Heart left ventricle (tissue), 16 donors: Measurements from ENCODE around the gene AQP6. TPM values are rescaled to one million over a fixed set of nuclear protein-coding genes. Genes with fewer than 3 reads are reported as not detected.

Source experiments
- ATAC-seq, 4 donors: fragments of 200-7000 bp; cut with Tn5 transposase; one replicate each; pipeline ENCODE4 v1.9.1; 2020 to 2022; ENCODE audit warnings: moderate library complexity in 4 of 4, mild to moderate bottlenecking in 3 of 4, moderate number of reproducible peaks in 1 of 4
- DNase-seq, 5 donors: peaks; one replicate each; pipeline ENCODE4 v3.0.0-alpha.2; 2020
- H3K27ac ChIP-seq, 12 donors: fragments of 200-600 bp; sonication (generic) in 4 of 12; one replicate each; pipeline versions ENCODE4 v1.5.0 to v1.8.0; 2016 to 2022; ENCODE audit warnings: mild to moderate bottlenecking in 2 of 12
- H3K27me3 ChIP-seq, 9 donors: fragments of 200-600 bp; sonication (generic) in 2 of 9; one replicate each; pipeline versions ENCODE4 v1.5.1 to v1.8.0; 2016 to 2022; ENCODE audit warnings: mild to moderate bottlenecking in 3 of 9
- H3K36me3 ChIP-seq, 9 donors: fragments of 200-600 bp; sonication (generic) in 2 of 9; one replicate each; pipeline versions ENCODE4 v1.5.0 to v1.8.0; 2018 to 2022; ENCODE audit warnings: mild to moderate bottlenecking in 2 of 9
- H3K4me1 ChIP-seq, 12 donors: fragments of 200-600 bp; sonication (generic) in 4 of 12; one replicate each; pipeline versions ENCODE4 v1.5.0 to v1.8.0; 2016 to 2022; ENCODE audit warnings: mild to moderate bottlenecking in 3 of 12
- H3K4me3 ChIP-seq, 12 donors: fragments of 200-600 bp; sonication (generic) in 4 of 12; one replicate each; pipeline versions ENCODE4 v1.5.0 to v1.8.0; 2017 to 2022; ENCODE audit warnings: mild to moderate bottlenecking in 9 of 12, moderate library complexity in 4 of 12
- H3K9me3 ChIP-seq, 12 donors: fragments of 200-600 bp; sonication (generic) in 4 of 12; one replicate each; pipeline versions ENCODE4 v1.5.0 to v1.8.0; 2016 to 2022; ENCODE audit warnings: mild to moderate bottlenecking in 1 of 12
- POLR2A ChIP-seq, 2 donors: fragments of 450-650 bp; IDR thresholded peaks; one replicate each; pipeline ENCODE4 v1.6.1; 2017; ENCODE audit warnings: antibody characterized with exemption in 2 of 2, mild to moderate bottlenecking in 2 of 2, moderate library complexity in 2 of 2
- WGBS, 4 donors: extraction: QIAGEN DNeasy Blood & Tissue Kit in 2 of 4; methylation state at CpG; one replicate each; pipeline versions ENCODE4 v1.1.5 to v1.1.7; 2013 to 2018; 5-methylcytosine and 5-hydroxymethylcytosine counted together
- intact Hi-C, 10 donors: fragments of 100-400 bp; cut with DNase I; formaldehyde crosslinking; loops; one replicate each; pipeline versions ENCODE4 v1.11.1 to v1.14.2; 2022
- polyA plus RNA-seq, 2 donors: library from polyadenylated mRNA; stranded (reverse); fragments of 200-250 nt; gene quantifications; one replicate each; pipeline ENCODE4 v1.2.3, GENCODE V29; 2013
- total RNA-seq, 9 donors: library from RNA; depleted of rRNA in 2 of 9; stranded (reverse); fragments of >200 nt in 2 of 9; fragmentation: NEBNext Ultra II Directional in 3 of 9; extraction: Animal tissue kit (Norgen Biotek cat#: 25700) in 3 of 9; gene quantifications; one replicate each; pipeline versions ENCODE4 v1.1.0 to v1.2.4, GENCODE V29; 2016 to 2023
- TF ChIP-seq, protein P1 (sequence below), 12 donors: fragments of 200-600 bp; sonication (generic) in 4 of 12; IDR thresholded peaks; one replicate each; pipeline versions ENCODE4 v1.5.0 to v1.8.0; 2018 to 2022; ENCODE audit warnings: antibody characterized with exemption in 12 of 12, mild to moderate bottlenecking in 5 of 12
- donor health status: ischemic (EF 13 %, LVEDD 7.1; RV severe dilation, severe dysfunction).
- donor health status: healthy with polysubstance abuse.
- donor health status: DM: no; HTN: yes; CAD: no.
- donor health status: DM: no; HTN: no; CAD: no.
- donor health status: ischemic (EF 25% LVEDD 6.9; RV normal size, moderate dysfunction).
- donor health status: ischemic (EF 25% LVEDD 5.7; RV mildly dilated, moderate dysfunction).
- donor health status: healthy.
- donor health status: DM: yes; HTN: yes; CAD: no.
- donor health status: ischemic (EF 35%, LVEDD 5.7; RV mildly dilated, moderate dysfunction).
- donor health status: nonischemic (EF 11% LVEDD 7.7; RV severe dilation, severe dysfunction).
- donor health status: DM: yes; HTN: yes; CAD: no.
- donor health status: PGD.
- donor health status: ischemic (EF 29% LVEDD 5.4; RV normal size, mild dysfunction).
- donor health status: nonischemic (EF 23%, LVEDD 6.1; RV moderate dilation, normal function).

AQP6 gene
- total and polyA plus RNA-seq, 11 donors, result 0.04 TPM; not detected in 9

DNA sequence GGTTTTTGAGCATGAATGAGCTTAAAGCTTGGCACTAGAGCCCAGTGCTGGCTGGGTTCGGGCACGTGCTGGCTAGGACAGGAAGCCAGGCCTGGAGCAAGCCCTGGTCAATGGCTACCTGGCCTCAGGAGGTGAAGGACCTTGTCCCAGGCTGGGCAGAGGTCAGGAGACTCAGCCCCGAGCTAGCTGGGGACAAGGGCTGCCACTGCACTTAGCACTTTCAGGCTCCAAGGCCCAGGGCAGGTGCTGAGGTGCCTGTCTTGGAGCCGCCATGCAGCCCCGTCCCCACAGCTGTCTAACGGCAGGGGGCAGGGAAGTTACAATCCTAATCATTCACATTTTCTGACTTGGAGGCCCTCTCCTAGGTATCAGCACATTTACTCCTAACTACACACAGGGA is 4.3 kb upstream of the AQP6 start:
- no peak for DNase-seq
- ATAC-seq, result no peak
- peaks cover 0 to 36% (median 7%) of the 10 kb centered on the region in 9 donors for H3K27me3 ChIP-seq
- no peak overlapping the region for H3K4me3 ChIP-seq
- no peaks in the 10 kb centered on the region for H3K9me3 ChIP-seq
- no peaks in the 10 kb centered on the region for H3K36me3 ChIP-seq
- TF ChIP-seq, protein P1, sequence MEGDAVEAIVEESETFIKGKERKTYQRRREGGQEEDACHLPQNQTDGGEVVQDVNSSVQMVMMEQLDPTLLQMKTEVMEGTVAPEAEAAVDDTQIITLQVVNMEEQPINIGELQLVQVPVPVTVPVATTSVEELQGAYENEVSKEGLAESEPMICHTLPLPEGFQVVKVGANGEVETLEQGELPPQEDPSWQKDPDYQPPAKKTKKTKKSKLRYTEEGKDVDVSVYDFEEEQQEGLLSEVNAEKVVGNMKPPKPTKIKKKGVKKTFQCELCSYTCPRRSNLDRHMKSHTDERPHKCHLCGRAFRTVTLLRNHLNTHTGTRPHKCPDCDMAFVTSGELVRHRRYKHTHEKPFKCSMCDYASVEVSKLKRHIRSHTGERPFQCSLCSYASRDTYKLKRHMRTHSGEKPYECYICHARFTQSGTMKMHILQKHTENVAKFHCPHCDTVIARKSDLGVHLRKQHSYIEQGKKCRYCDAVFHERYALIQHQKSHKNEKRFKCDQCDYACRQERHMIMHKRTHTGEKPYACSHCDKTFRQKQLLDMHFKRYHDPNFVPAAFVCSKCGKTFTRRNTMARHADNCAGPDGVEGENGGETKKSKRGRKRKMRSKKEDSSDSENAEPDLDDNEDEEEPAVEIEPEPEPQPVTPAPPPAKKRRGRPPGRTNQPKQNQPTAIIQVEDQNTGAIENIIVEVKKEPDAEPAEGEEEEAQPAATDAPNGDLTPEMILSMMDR (IDR thresholded peaks at IDR 0.05), result no peak
- no peak for TF ChIP-seq POLR2A (IDR thresholded peaks at IDR 0.05)
- H3K4me1 ChIP-seq, result peaks cover 0 to 13% (median 9%) of the 10 kb centered on the region in 12 donors
- WGBS, 4 donors, result 84 to 89% (median 88%) methylated on average over 4 to 6 of the region's 6 CpGs
- intact Hi-C loops, result loop anchor here in 9 of 10 donors (1.0 to 10.0 kb wide), 8 partner anchors 84 to 216 kb away; no protein-coding TSS in a partner anchor
- H3K27ac ChIP-seq, result no peak overlapping the region

DNA sequence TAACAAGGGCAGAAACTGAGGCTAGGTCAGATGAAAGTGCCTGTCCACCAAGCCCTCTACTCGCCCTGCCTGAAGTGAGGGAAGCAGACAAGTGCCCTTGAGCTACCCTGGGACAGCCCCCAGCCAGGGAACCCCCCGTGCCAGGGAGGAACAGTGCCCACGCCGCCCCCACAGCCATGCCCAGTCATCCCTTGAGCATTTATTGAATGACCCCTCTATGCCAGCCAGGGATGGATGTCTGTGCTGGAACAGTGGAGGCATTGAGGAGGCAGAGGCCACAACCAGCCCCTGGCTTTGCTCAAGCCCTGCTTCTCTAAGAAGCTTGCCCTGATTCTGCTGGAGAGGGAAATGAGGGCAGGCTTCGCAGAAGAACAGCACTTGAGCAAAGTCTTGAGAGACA is 3.7 kb upstream of the AQP6 start:
- intact Hi-C loops, result loop anchor here in 9 of 10 donors (5.0 to 10.0 kb wide), 7 partner anchors 83 to 216 kb away; no protein-coding TSS in a partner anchor
- H3K36me3 ChIP-seq, result no peaks in the 10 kb centered on the region
- peaks cover 0 to 31% (median 7%) of the 10 kb centered on the region in 9 donors for H3K27me3 ChIP-seq
- DNase-seq (no peak), ATAC-seq (no peak)
- H3K4me3 ChIP-seq, result no peak overlapping the region
- no peak overlapping the region for H3K27ac ChIP-seq
- H3K9me3 ChIP-seq, result no peaks in the 10 kb centered on the region
- no peak for TF ChIP-seq POLR2A (IDR thresholded peaks at IDR 0.05)
- TF ChIP-seq, protein P1 (IDR thresholded peaks at IDR 0.05), result no peak
- 76 to 87% (median 85%) methylated on average over 3 to 5 of the region's 5 CpGs for WGBS, 4 donors
- H3K4me1 ChIP-seq, result peaks cover 0 to 14% (median 9%) of the 10 kb centered on the region in 12 donors

GRCh38 chr12:49969651-49970429 is 2.9 kb upstream of the AQP6 start:
- Histone ChIP-seq H3K4me3 (no peak overlapping the region), H3K27ac (peak overlapping the region in 1 of 12 donors; percentile 5), H3K4me1 (peaks cover 0 to 22% (median 12%) of the 10 kb centered on the region in 12 donors), H3K36me3 (no peaks in the 10 kb centered on the region), H3K9me3 (no peaks in the 10 kb centered on the region), H3K27me3 (peaks cover 0 to 29% (median 7%) of the 10 kb centered on the region in 9 donors)
- no peak for DNase-seq
- 80 to 84% (median 82%) methylated on average over 12 of the region's 12 CpGs for WGBS, 4 donors
- ATAC-seq, result no peak
- no peak for TF ChIP-seq POLR2A (IDR thresholded peaks at IDR 0.05)
- TF ChIP-seq, protein P1 (IDR thresholded peaks at IDR 0.05), result no peak
- intact Hi-C loops, result loop anchor here in 9 of 10 donors (5.0 to 10.0 kb wide), 8 partner anchors 82 to 215 kb away; partner anchors contain the start of gene ASIC1 (in 1 of the 9)

- Histone ChIP-seq H3K4me1 (peaks cover 0 to 29% (median 15%) of the 10 kb centered on the region in 12 donors), H3K36me3 (no peaks in the 10 kb centered on the region), H3K9me3 (no peaks in the 10 kb centered on the region), H3K4me3 (no peak overlapping the region), H3K27ac (no peak overlapping the region), H3K27me3 (peaks cover 0 to 29% (median 7%) of the 10 kb centered on the region in 9 donors)
- no peak for ATAC-seq
- DNase-seq, result no peak
- 60 to 82% (median 71%) methylated on average over 10 of the region's 10 CpGs for WGBS, 4 donors
- intact Hi-C loops, result loop anchor here in 1 of 10 donors (5.0 kb wide), 1 partner anchor 87 kb away; the partner anchor contains the start of gene ASIC1
- TF ChIP-seq POLR2A (IDR thresholded peaks at IDR 0.05), result no peak
- TF ChIP-seq, protein P1 (IDR thresholded peaks at IDR 0.05), result no peak
Observed at GRCh38 chr12:49970658-49971057, 2.1 kb upstream of the AQP6 start.
